Endothelial cell of hepatic sinusoid (primary cell): ENCODE measurements around the gene NDUFA13.

Source experiments
- in situ Hi-C: cut with HindIII; loops from 2 replicates; pipeline ENCODE4 v1.10.0; 2017; ENCODE audit warnings: low sequenced_read_pairs

Gene NDUFA13

GRCh38 chr19:19506592-19506991, 9.4 kb upstream of the NDUFA13 start:
- in situ Hi-C loops: loop anchor here (10.0 kb wide), 1 partner anchor 172 kb away; no protein-coding TSS in a partner anchor

GRCh38 chr19:19507354-19507753, 8.7 kb upstream of the NDUFA13 start:
- in situ Hi-C loops: loop anchor here (10.0 kb wide), 1 partner anchor 173 kb away; no protein-coding TSS in a partner anchor

GRCh38 chr19:19508217-19508616, 7.8 kb upstream of the NDUFA13 start:
- in situ Hi-C loops: loop anchor here (10.0 kb wide), 1 partner anchor 173 kb away; no protein-coding TSS in a partner anchor

GRCh38 chr19:19510432-19510831, 5.6 kb upstream of the NDUFA13 start:
- in situ Hi-C loops: no loop called here

GRCh38 chr19:19513682-19514081, 2.3 kb upstream of the NDUFA13 start:
- in situ Hi-C loops: no loop called here

- in situ Hi-C loops: no loop called here
Measured at GRCh38 chr19:19514215-19514657, 1.8 kb upstream of the NDUFA13 start.

GRCh38 chr19:19514881-19515641, 964 bp upstream of the NDUFA13 start, which contains the start of gene TSSK6:
Gene TSSK6 (minus strand): TSS chr19:19515548. CDS start chr19:19515427, 121 bp downstream.
- in situ Hi-C loops: no loop called here

- in situ Hi-C loops: no loop called here
Measured at GRCh38 chr19:19517235-19517619, 1.2 kb downstream of the NDUFA13 start.

GRCh38 chr19:19520989-19521388, 5.0 kb downstream of the NDUFA13 start:
- in situ Hi-C loops: no loop called here

GRCh38 chr19:19523177-19523576, 7.2 kb downstream of the NDUFA13 start:
- in situ Hi-C loops: no loop called here

GRCh38 chr19:19524053-19524452, 8.0 kb downstream of the NDUFA13 start:
- in situ Hi-C loops: no loop called here

- in situ Hi-C loops: no loop called here
Measured at GRCh38 chr19:19525611-19526380, 9.8 kb downstream of the NDUFA13 start.

- in situ Hi-C loops: no loop called here
Measured at GRCh38 chr19:19526581-19527370, 10.8 kb downstream of the NDUFA13 start.

- in situ Hi-C loops: no loop called here
Measured at GRCh38 chr19:19527371-19527656, 11.3 kb downstream of the NDUFA13 start.

GRCh38 chr19:19527674-19528625, 11.9 kb downstream of the NDUFA13 start:
- in situ Hi-C loops: no loop called here

GRCh38 chr19:19528721-19529490, 12.9 kb downstream of the NDUFA13 start, which contains the start of gene YJEFN3:
Gene YJEFN3 (plus strand): TSS chr19:19528911. CDS start chr19:19528933, 22 bp downstream.
- in situ Hi-C loops: no loop called here

- in situ Hi-C loops: loop anchor here (5.0 to 10.0 kb wide), 3 partner anchors 62 to 195 kb away; partner anchors contain the start of gene ATP13A1
Measured at GRCh38 chr19:19529783-19530422, 13.9 kb downstream of the NDUFA13 start.

GRCh38 chr19:19530423-19530804, 14.4 kb downstream of the NDUFA13 start:
- in situ Hi-C loops: loop anchor here (5.0 to 10.0 kb wide), 3 partner anchors 62 to 196 kb away; partner anchors contain the start of gene ATP13A1
